OCI-LY3 (cell line): ENCODE results near the gene EMP1.
A peak's percentile ranks its signal among the peaks of the same experiment; 100 is the strongest.

Source experiments
- H2AFZ ChIP-seq: fragments of 200-600, 300-600 bp; shearing (Covaris generic); 2 replicates; pipeline ENCODE4 v1.6.0; 2014; ENCODE audit warnings: antibody characterized with exemption, low read depth, low read length
- H3K27ac ChIP-seq: fragments of 200-600, 300-600 bp; sonication (generic); 2 replicates; pipeline ENCODE4 v1.5.1; 2014; ENCODE audit warnings: mild to moderate bottlenecking, low read length, moderate library complexity, mixed read lengths
- H3K27me3 ChIP-seq: fragments of 200-600, 300-600 bp; sonication (generic); 2 replicates; pipeline ENCODE4 v1.6.1; 2014; ENCODE audit warnings: low read depth, low read length, mixed read lengths
- H3K36me3 ChIP-seq: fragments of 200-600, 300-600 bp; sonication (generic); replicated peaks from 2 replicates; pipeline ENCODE3; 2014; ENCODE audit warnings: low read depth, low read length, mixed read lengths
- H3K4me1 ChIP-seq: fragments of 300-600, 200-600 bp; sonication (generic); 2 replicates; pipeline ENCODE4 v1.6.1; 2014; ENCODE audit warnings: low read length, mixed read lengths
- H3K4me2 ChIP-seq: fragments of 200-600, 300-600 bp; sonication (generic); 2 replicates; pipeline ENCODE4 v1.6.1; 2014; ENCODE audit warnings: low read length, mixed read lengths
- H3K4me3 ChIP-seq: fragments of 300-600, 200-600 bp; sonication (generic); 2 replicates; pipeline ENCODE4 v1.5.1; 2014; ENCODE audit warnings: antibody characterized with exemption, mild to moderate bottlenecking, low read length, moderate library complexity
- H3K79me2 ChIP-seq: fragments of 300-600, 200-600 bp; shearing (Covaris generic); 2 replicates; pipeline ENCODE4 v1.6.1; 2014; ENCODE audit warnings: mild to moderate bottlenecking, low read length, mixed read lengths
- H3K9ac ChIP-seq: fragments of 300-600, 200-600 bp; shearing (Covaris generic); 2 replicates; pipeline ENCODE4 v1.6.0; 2014; ENCODE audit warnings: mild to moderate bottlenecking, low read length, moderate library complexity
- H3K9me3 ChIP-seq: fragments of 200-600, 300-600 bp; shearing (Covaris generic); 2 replicates; pipeline ENCODE4 v1.6.1; 2014; ENCODE audit warnings: low read length, mixed read lengths; ENCODE audit not compliant: insufficient read depth
- H4K20me1 ChIP-seq: fragments of 200-600, 300-600 bp; sonication (generic); 2 replicates; pipeline ENCODE4 v1.6.1; 2016; ENCODE audit warnings: low read length, mixed read lengths; ENCODE audit not compliant: insufficient read depth
- EZH2phosphoT487 ChIP-seq: fragments of 200-600 bp; shearing (Covaris generic); IDR thresholded peaks from 2 replicates; pipeline ENCODE4 v1.6.1; 2018; ENCODE audit warnings: antibody characterized with exemption, mixed run types, low read depth
- TF ChIP-seq, protein P1 (sequence below): fragments of 200-600, 300-600 bp; sonication (generic); IDR thresholded peaks from 2 replicates; pipeline ENCODE4 v1.5.1; 2014; ENCODE audit warnings: antibody characterized with exemption, low read length, low read depth

Gene EMP1

DNA sequence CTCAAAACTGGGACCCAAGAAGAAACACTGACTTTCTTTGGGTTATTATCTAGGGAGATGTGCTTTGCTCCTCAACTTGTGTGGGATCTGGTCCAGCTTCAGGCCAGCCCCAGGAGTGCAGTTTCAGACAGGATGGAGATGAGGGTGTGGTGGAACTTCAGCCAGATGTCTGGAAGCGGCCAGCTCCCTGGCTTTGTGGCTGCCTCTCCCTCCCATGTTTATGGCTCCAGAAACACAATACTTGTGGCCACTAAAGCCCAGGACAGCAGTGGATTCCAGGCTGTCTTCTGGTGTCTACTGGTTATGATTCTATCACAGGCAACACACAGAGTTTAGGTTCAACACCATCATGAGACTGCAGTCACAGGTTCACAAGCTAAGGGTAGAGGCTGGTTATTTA is 44.2 kb upstream of the EMP1 start:
- Histone ChIP-seq H3K9me3 (no peaks in the 10 kb centered on the region), H3K36me3 (no peaks in the 10 kb centered on the region), H3K4me2 (no peak overlapping the region), H2AFZ (no peak overlapping the region), H3K79me2 (no peaks in the 10 kb centered on the region), H4K20me1 (no peaks in the 10 kb centered on the region; the same call in 1 of the 2 replicates), H3K9ac (no peak overlapping the region), H3K27ac (no peak overlapping the region), H3K4me1 (peaks cover 17% of the 10 kb centered on the region), H3K27me3 (peaks cover 65% of the 10 kb centered on the region), H3K4me3 (no peak overlapping the region)
- TF ChIP-seq, protein P1, sequence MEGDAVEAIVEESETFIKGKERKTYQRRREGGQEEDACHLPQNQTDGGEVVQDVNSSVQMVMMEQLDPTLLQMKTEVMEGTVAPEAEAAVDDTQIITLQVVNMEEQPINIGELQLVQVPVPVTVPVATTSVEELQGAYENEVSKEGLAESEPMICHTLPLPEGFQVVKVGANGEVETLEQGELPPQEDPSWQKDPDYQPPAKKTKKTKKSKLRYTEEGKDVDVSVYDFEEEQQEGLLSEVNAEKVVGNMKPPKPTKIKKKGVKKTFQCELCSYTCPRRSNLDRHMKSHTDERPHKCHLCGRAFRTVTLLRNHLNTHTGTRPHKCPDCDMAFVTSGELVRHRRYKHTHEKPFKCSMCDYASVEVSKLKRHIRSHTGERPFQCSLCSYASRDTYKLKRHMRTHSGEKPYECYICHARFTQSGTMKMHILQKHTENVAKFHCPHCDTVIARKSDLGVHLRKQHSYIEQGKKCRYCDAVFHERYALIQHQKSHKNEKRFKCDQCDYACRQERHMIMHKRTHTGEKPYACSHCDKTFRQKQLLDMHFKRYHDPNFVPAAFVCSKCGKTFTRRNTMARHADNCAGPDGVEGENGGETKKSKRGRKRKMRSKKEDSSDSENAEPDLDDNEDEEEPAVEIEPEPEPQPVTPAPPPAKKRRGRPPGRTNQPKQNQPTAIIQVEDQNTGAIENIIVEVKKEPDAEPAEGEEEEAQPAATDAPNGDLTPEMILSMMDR = no peak
- no peak for TF ChIP-seq EZH2phosphoT487

DNA sequence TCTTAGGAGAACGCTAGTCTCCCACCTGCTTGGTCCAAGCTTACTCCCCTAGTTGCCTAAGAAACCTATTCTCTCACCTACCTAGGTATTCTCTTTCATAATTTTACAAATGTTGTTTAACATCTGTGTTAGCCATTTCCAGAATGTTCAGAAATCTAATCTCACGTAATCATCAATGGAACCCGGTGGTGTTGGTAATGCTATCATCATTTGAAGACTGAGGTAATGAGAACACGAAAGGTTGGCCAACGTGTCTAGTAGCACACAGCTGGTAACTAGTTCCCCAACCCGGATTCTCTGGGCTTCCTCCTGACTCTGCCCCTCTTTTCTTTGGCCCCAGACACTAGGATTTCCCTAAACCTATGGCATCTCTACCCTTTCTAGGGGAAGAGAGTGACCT is 43.8 kb upstream of the EMP1 start:
- H3K27ac ChIP-seq = no peak overlapping the region
- H3K4me2 ChIP-seq = no peak overlapping the region
- no peaks in the 10 kb centered on the region for H3K36me3 ChIP-seq
- H3K27me3 ChIP-seq = peaks cover 65% of the 10 kb centered on the region
- no peak overlapping the region for H3K4me3 ChIP-seq
- no peaks in the 10 kb centered on the region for H3K9me3 ChIP-seq
- H2AFZ ChIP-seq = no peak overlapping the region
- H4K20me1 ChIP-seq = no peaks in the 10 kb centered on the region; the same call in 1 of the 2 replicates
- peaks cover 17% of the 10 kb centered on the region for H3K4me1 ChIP-seq
- no peak overlapping the region for H3K9ac ChIP-seq
- no peaks in the 10 kb centered on the region for H3K79me2 ChIP-seq
- TF ChIP-seq EZH2phosphoT487 = no peak
- TF ChIP-seq, protein P1 = no peak

DNA sequence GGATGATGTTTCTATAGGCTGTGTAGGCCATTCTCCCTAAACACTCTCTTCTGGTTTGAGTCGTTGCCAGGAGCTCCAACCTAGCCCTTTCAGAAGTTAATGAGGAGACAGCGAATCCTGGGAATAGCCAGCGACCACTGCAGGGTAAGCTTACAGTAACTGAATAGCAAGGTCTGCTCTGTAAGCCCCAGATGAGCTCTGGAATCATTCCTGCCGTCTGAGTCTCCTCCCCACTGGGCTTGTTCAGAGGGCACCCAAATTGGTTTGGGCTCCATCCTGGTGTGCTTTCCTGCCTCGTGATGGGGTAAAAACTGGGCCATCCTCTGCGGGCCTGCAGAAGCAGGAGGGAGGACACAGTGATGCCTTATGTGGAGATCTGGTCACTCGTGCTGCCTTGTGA is 43.3 kb upstream of the EMP1 start:
- Histone ChIP-seq H3K27me3 (peaks cover 64% of the 10 kb centered on the region), H3K27ac (no peak overlapping the region), H3K9ac (no peak overlapping the region), H2AFZ (no peak overlapping the region), H4K20me1 (no peaks in the 10 kb centered on the region; the same call in 1 of the 2 replicates), H3K4me3 (no peak overlapping the region), H3K4me2 (no peak overlapping the region), H3K36me3 (no peaks in the 10 kb centered on the region), H3K79me2 (no peaks in the 10 kb centered on the region), H3K4me1 (peaks cover 17% of the 10 kb centered on the region), H3K9me3 (no peaks in the 10 kb centered on the region)
- TF ChIP-seq, protein P1 = no peak
- no peak for TF ChIP-seq EZH2phosphoT487

DNA sequence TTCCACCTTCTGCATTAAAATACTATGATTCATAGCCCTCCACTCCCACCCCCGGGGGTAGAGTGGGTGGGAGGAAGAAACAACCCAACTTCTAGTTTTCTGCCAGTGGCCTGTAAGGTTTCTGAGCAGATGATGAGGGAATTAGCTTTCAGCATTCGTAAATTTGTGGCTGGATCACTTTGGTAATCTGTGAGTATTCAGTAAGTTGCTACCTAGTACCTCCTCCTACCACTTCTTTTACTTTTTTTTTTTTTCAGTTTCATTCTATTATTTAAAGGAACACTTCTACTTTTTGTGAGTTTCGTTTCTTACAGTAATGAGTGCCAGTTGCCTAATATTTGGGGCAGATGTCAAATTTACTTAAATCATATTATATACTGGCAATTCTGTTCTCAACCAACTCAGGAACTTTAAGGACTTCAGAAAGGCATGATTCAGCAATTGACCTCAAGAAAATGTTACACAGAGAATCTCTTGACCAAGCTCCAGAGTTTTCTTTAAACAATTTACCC is 42.4 kb upstream of the EMP1 start:
- no peaks in the 10 kb centered on the region for H3K36me3 ChIP-seq
- peak overlapping the region; percentile 27 for H3K9ac ChIP-seq
- peak overlapping the region; percentile 58 for H3K27ac ChIP-seq
- no peaks in the 10 kb centered on the region for H3K9me3 ChIP-seq
- H3K4me1 ChIP-seq = peaks cover 17% of the 10 kb centered on the region
- H3K4me2 ChIP-seq = peak overlapping the region; percentile 83
- no peaks in the 10 kb centered on the region for H3K79me2 ChIP-seq
- TF ChIP-seq, protein P1 = no peak
- TF ChIP-seq EZH2phosphoT487 = no peak
- H3K27me3 ChIP-seq = peaks cover 58% of the 10 kb centered on the region
- H3K4me3 ChIP-seq = peak overlapping the region; percentile 60
- 0 out of 2 replicates have a peak overlapping the region, but pooled peaks have one; percentile 3 for H2AFZ ChIP-seq
- H4K20me1 ChIP-seq = no peaks in the 10 kb centered on the region; the same call in 1 of the 2 replicates
